Measurements from ENCODE around the gene GIPC3. TPM values are rescaled to one million over a fixed set of nuclear protein-coding genes. Genes with fewer than 3 reads are reported as not detected.
"Not testable (repeated sequence)": the region's sequence is repeated elsewhere in the genome, so short reads cannot be mapped to it uniquely, and the experiment has no call there.

GIPC3 gene
- total RNA-seq, 1 experiment from 2014 or later = not detected

DNA sequence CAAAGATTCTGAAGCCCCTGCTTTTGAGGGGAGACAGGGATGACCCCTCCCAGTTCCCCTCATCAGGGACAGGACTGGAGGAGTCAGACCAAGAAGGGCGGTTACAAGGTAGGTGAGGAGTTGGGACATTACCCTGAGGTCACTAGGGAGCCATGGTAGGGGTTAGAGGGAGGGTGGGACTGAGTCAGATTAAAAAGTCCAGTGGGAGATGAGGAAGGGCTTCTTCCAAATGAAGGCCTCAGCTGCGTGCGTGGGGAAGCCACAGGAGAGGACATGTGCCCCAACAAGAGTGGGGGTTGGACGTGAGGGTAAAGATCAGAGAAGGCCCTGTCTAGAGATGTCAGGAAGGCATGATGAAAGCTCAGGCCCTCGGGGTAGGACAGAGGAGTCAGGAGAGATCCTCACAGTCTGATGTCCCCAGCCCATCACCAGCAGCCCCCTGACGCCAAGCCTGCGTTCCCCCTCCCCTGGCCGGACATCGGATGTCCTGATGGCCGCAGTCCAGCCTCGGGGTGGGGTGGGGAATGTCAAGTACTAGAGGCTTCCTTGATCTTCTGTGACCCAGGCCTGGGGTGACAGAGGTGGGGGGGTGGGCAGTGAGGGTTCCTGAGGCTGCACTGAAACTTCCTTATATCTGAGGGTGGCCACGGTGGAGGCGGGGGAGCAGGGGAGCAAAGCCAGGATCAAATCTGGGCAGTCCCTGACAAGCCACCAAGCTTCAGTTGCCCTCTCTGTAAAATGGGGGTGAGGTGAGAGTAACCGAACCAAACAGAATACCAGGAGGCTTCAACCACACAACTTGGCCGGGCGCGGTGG lies 21.4 kb upstream of the GIPC3 start:
- intact Hi-C loops (cut with micrococcal nuclease) = no loop called here
- BruUV-seq (replicated peaks) = no TSS peak
- peak overlapping the region; percentile 95 for H3K27ac Mint-ChIP-seq (ENCODE audit: low read depth, unreplicated experiment)
- H3K4me3 Mint-ChIP-seq (ENCODE audit: unreplicated experiment) = no peak overlapping the region
- H3K36me3 Mint-ChIP-seq (ENCODE audit: insufficient read depth, unreplicated experiment) = peaks cover 6% of the 10 kb centered on the region
- no peaks in the 10 kb centered on the region for H3K9me3 Mint-ChIP-seq (ENCODE audit: unreplicated experiment)
- TF ChIP-seq, protein P1, sequence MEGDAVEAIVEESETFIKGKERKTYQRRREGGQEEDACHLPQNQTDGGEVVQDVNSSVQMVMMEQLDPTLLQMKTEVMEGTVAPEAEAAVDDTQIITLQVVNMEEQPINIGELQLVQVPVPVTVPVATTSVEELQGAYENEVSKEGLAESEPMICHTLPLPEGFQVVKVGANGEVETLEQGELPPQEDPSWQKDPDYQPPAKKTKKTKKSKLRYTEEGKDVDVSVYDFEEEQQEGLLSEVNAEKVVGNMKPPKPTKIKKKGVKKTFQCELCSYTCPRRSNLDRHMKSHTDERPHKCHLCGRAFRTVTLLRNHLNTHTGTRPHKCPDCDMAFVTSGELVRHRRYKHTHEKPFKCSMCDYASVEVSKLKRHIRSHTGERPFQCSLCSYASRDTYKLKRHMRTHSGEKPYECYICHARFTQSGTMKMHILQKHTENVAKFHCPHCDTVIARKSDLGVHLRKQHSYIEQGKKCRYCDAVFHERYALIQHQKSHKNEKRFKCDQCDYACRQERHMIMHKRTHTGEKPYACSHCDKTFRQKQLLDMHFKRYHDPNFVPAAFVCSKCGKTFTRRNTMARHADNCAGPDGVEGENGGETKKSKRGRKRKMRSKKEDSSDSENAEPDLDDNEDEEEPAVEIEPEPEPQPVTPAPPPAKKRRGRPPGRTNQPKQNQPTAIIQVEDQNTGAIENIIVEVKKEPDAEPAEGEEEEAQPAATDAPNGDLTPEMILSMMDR (IDR thresholded peaks at IDR 0.05; ENCODE audit: unreplicated experiment) = no peak
- no peak for DNase-seq (ENCODE audit: unreplicated experiment)
- H3K4me1 Mint-ChIP-seq (ENCODE audit: insufficient read depth, unreplicated experiment) = no peaks in the 10 kb centered on the region
- no peaks in the 10 kb centered on the region for H3K27me3 Mint-ChIP-seq (ENCODE audit: insufficient read depth, unreplicated experiment)
- ChIA-PET CTCF (interaction anchor here (1.7 kb wide), 1 partner anchor 55 kb away, joined by 4 read pairs; no protein-coding TSS in a partner anchor), POLR2A (interaction anchor here (0.6 to 1.3 kb wide), 2 partner anchors 10 to 655 kb away, joined by 3 to 4 read pairs; no protein-coding TSS in a partner anchor)

DNA sequence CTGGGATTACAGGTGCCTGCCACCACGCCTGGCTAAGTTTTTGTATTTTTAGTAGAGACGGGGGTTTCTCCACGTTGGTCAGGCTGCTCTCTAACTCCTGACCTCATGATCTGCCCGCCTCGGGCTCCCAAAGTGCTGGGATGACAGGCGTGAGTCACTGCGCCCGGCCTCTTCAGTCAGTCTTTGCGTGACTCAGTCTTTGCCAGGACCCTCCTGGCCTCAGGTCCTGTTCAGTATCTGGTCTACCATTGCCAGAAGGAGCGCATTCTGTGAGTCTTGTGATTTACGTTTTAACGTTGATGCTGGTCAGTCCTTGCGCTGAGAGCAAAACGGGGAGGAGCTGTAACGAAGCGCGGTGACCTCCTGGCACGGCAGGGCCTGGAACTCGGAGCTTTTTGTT lies 20.1 kb upstream of the GIPC3 start:
- peak; percentile 92 for DNase-seq (ENCODE audit: unreplicated experiment)
- Mint-ChIP-seq H3K4me3 (ENCODE audit: unreplicated experiment) (no peak overlapping the region), H3K36me3 (ENCODE audit: insufficient read depth, unreplicated experiment) (peaks cover 6% of the 10 kb centered on the region)

DNA sequence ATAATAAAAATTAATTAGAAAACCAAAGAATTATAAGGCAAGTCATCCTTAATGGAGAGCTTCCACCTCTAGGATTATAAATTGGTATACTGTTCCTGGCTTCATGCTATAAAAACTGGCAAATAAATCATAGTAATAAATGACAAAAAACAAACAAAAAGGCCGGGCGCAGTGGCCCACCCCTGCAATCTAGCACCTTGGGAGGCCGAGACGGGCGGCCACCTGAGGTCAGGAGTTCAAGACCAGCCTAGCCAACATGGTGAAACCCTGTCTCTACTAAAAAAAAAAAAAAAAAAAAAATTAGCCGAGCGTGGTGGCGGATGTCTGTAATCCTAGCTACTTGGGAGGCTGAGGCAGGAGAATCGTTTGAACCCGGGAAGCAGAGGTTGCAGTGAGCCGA lies 15.2 kb upstream of the GIPC3 start:
- H3K4me3 Mint-ChIP-seq (ENCODE audit: unreplicated experiment); H3K27ac Mint-ChIP-seq (ENCODE audit: low read depth, unreplicated experiment); DNase-seq (ENCODE audit: unreplicated experiment); BruUV-seq (replicated peaks); H3K27me3 Mint-ChIP-seq (ENCODE audit: insufficient read depth, unreplicated experiment); H3K4me1 Mint-ChIP-seq (ENCODE audit: insufficient read depth, unreplicated experiment); intact Hi-C loops (cut with micrococcal nuclease); H3K9me3 Mint-ChIP-seq (ENCODE audit: unreplicated experiment): not testable (repeated sequence)
- peaks cover 24% of the 10 kb centered on the region for H3K36me3 Mint-ChIP-seq (ENCODE audit: insufficient read depth, unreplicated experiment)
- ChIA-PET CTCF (interaction anchor here (0.7 to 0.8 kb wide), 2 partner anchors 12 to 336 kb away, joined by 3 read pairs; partner anchors contain the start of gene MFSD12), POLR2A (interaction anchor here (1.2 kb wide), 1 partner anchor 12 kb away, joined by 4 read pairs; no protein-coding TSS in a partner anchor)

More for the DNA sequence above, 20.1 kb upstream of the GIPC3 start:
- intact Hi-C loops (cut with micrococcal nuclease) = no loop called here
- BruUV-seq (replicated peaks) = no TSS peak
- Mint-ChIP-seq H3K27me3 (ENCODE audit: insufficient read depth, unreplicated experiment) (no peaks in the 10 kb centered on the region), H3K4me1 (ENCODE audit: insufficient read depth, unreplicated experiment) (no peaks in the 10 kb centered on the region), H3K9me3 (ENCODE audit: unreplicated experiment) (no peaks in the 10 kb centered on the region), H3K27ac (ENCODE audit: low read depth, unreplicated experiment) (no peak overlapping the region)
- CTCF ChIA-PET = interaction anchor here (1.1 to 1.7 kb wide), 2 partner anchors 20 to 54 kb away, joined by 4 read pairs; no protein-coding TSS in a partner anchor
- POLR2A ChIA-PET = interaction anchor here (0.7 to 1.3 kb wide), 2 partner anchors 9 kb away, joined by 3 to 4 read pairs; no protein-coding TSS in a partner anchor
- TF ChIP-seq, protein P1 (IDR thresholded peaks at IDR 0.05; ENCODE audit: unreplicated experiment) = no peak

DNA sequence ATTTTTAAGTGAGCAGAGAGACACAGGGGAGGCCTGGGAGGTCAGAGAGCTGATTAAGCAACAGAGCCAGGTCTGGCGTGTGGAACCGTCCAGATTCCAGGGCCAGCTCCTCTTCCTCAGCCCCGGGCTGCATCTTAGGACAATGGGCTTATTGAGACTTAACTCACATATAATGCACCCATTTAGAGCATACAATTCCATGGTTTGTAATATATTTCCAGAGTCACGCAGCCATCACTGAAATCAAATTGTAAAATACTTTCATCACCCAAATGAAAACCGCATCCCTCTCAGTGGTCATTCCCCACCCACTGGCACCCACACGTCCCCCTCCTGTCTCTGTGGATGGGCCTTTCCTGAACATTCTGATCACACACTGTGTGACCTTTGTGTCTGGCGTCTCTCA lies 14.7 kb upstream of the GIPC3 start:
- peaks cover 29% of the 10 kb centered on the region for H3K36me3 Mint-ChIP-seq (ENCODE audit: insufficient read depth, unreplicated experiment)
- CTCF ChIA-PET = interaction anchor here (0.8 to 1.1 kb wide), 2 partner anchors 13 to 14 kb away, joined by 3 to 4 read pairs; partner anchors contain the start of gene MFSD12
- TF ChIP-seq, protein P1 (IDR thresholded peaks at IDR 0.05; ENCODE audit: unreplicated experiment) = no peak
- intact Hi-C loops (cut with micrococcal nuclease) = no loop called here
- H3K4me3 Mint-ChIP-seq (ENCODE audit: unreplicated experiment) = no peak overlapping the region
- no peaks in the 10 kb centered on the region for H3K9me3 Mint-ChIP-seq (ENCODE audit: unreplicated experiment)
- H3K27me3 Mint-ChIP-seq (ENCODE audit: insufficient read depth, unreplicated experiment) = no peaks in the 10 kb centered on the region
- BruUV-seq (replicated peaks) = no TSS peak
- POLR2A ChIA-PET = interaction anchor here (1.2 kb wide), 1 partner anchor 13 kb away, joined by 4 read pairs; no protein-coding TSS in a partner anchor
- no peak for DNase-seq (ENCODE audit: unreplicated experiment)
- H3K27ac Mint-ChIP-seq (ENCODE audit: low read depth, unreplicated experiment) = no peak overlapping the region
- peaks cover 4% of the 10 kb centered on the region for H3K4me1 Mint-ChIP-seq (ENCODE audit: insufficient read depth, unreplicated experiment)

All from MCF 10A (cell line).